ENCODE measurements around the gene RDX.

DNA sequence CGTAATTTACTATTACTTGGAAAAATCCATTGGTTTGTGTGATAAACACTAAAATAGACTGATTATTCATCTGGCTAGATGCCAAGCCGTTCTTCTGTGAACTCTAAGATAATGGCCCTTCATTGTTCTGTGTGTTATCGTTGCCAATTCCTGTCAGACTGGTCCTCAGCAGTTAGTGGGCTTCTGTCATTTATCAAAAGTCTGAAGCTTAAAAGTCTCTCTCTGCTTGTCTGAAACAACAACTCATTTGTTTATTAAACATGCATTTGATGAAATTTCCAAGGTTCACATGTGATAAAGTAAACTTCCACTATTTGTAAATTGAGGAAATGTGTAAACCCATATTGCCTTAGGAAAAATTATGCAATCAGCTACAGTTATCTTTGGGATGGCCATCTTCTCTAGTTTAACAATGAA lies 21.1 kb upstream of the RDX start:
- TF ChIP-seq RAD21 (IDR thresholded peaks at IDR 0.05; ENCODE audit: low read length) (no peak), CTCF (conservative IDR thresholded peaks at IDR 0.05; ENCODE audit: low read depth, low read length) (no peak), SMC3 (IDR thresholded peaks at IDR 0.05; ENCODE audit: low read depth, low read length) (no peak), POLR2A (IDR thresholded peaks at IDR 0.05; ENCODE audit: low read depth, low read length) (no peak), MXI1 (IDR thresholded peaks at IDR 0.05; ENCODE audit: borderline replicate concordance, low read depth, low read length) (no peak), RFX5 (IDR thresholded peaks at IDR 0.05; ENCODE audit: low read depth, low read length) (no peak), MAZ (IDR thresholded peaks at IDR 0.05; ENCODE audit: borderline replicate concordance, low read depth, low read length) (no peak), MAFK (IDR thresholded peaks at IDR 0.05; ENCODE audit: low read depth, low read length) (no peak), BHLHE40 (IDR thresholded peaks at IDR 0.05; ENCODE audit: low read depth, low read length) (no peak), RCOR1 (IDR thresholded peaks at IDR 0.05; ENCODE audit: insufficient replicate concordance, low read length) (no peak)
- TF ChIP-seq, protein P1, sequence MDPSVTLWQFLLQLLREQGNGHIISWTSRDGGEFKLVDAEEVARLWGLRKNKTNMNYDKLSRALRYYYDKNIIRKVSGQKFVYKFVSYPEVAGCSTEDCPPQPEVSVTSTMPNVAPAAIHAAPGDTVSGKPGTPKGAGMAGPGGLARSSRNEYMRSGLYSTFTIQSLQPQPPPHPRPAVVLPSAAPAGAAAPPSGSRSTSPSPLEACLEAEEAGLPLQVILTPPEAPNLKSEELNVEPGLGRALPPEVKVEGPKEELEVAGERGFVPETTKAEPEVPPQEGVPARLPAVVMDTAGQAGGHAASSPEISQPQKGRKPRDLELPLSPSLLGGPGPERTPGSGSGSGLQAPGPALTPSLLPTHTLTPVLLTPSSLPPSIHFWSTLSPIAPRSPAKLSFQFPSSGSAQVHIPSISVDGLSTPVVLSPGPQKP (IDR thresholded peaks at IDR 0.05; ENCODE audit: borderline replicate concordance, low read depth, low read length) = no peak
